ENCODE results near the gene DBNDD2. TPM values are rescaled to one million over a fixed set of nuclear protein-coding genes. Genes with fewer than 3 reads are reported as not detected.

Gene DBNDD2
- total RNA-seq, 1 donor from 2014 or later, result 37.7 TPM

GRCh38 chr20:45408646-45409213 is 641 bp downstream of the DBNDD2 start:
- Mint-ChIP-seq H3K4me3 (ENCODE audit: unreplicated experiment) (peak overlapping the region; percentile 32), H3K27me3 (ENCODE audit: unreplicated experiment) (no peaks in the 10 kb centered on the region), H3K36me3 (ENCODE audit: unreplicated experiment) (peaks cover 20% of the 10 kb centered on the region), H3K4me1 (ENCODE audit: unreplicated experiment) (peaks cover 14% of the 10 kb centered on the region), H3K27ac (ENCODE audit: unreplicated experiment) (no peak overlapping the region), H3K9me3 (ENCODE audit: unreplicated experiment) (no peaks in the 10 kb centered on the region)
- DNase-seq (ENCODE audit: extremely low spot score, unreplicated experiment), result peak; percentile 73
- TF ChIP-seq, protein P1, sequence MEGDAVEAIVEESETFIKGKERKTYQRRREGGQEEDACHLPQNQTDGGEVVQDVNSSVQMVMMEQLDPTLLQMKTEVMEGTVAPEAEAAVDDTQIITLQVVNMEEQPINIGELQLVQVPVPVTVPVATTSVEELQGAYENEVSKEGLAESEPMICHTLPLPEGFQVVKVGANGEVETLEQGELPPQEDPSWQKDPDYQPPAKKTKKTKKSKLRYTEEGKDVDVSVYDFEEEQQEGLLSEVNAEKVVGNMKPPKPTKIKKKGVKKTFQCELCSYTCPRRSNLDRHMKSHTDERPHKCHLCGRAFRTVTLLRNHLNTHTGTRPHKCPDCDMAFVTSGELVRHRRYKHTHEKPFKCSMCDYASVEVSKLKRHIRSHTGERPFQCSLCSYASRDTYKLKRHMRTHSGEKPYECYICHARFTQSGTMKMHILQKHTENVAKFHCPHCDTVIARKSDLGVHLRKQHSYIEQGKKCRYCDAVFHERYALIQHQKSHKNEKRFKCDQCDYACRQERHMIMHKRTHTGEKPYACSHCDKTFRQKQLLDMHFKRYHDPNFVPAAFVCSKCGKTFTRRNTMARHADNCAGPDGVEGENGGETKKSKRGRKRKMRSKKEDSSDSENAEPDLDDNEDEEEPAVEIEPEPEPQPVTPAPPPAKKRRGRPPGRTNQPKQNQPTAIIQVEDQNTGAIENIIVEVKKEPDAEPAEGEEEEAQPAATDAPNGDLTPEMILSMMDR (IDR thresholded peaks at IDR 0.05), result no peak

- TF ChIP-seq, protein P1 (IDR thresholded peaks at IDR 0.05), result no peak
- peaks cover 14% of the 10 kb centered on the region for H3K4me1 Mint-ChIP-seq (ENCODE audit: unreplicated experiment)
- no peaks in the 10 kb centered on the region for H3K9me3 Mint-ChIP-seq (ENCODE audit: unreplicated experiment)
- no peak overlapping the region for H3K4me3 Mint-ChIP-seq (ENCODE audit: unreplicated experiment)
- peak; percentile 68 for DNase-seq (ENCODE audit: extremely low spot score, unreplicated experiment)
- peaks cover 20% of the 10 kb centered on the region for H3K36me3 Mint-ChIP-seq (ENCODE audit: unreplicated experiment)
- no peak overlapping the region for H3K27ac Mint-ChIP-seq (ENCODE audit: unreplicated experiment)
- H3K27me3 Mint-ChIP-seq (ENCODE audit: unreplicated experiment), result peaks cover 2% of the 10 kb centered on the region
These were observed 1.6 kb downstream of the DBNDD2 start for GRCh38 chr20:45409521-45410272.

DNA sequence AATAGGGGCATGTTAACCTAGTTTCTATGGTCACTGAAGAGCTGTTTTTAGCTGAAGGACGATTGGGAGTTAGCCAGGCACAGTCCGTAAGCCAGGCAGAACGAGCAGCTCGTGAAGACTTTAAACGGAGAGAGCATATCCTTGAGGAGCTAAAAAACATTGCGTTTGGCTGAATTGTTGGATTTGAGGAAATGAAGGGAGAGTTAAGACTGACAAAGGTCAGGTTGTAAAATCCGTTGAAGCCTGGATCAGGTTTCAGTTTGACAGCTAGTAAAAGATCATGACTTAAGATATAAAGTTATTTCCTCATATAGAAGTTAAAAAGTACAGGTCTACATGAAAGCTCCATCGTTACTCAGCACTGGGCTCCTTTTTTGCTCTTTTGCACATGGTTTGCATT is 2.8 kb downstream of the DBNDD2 start:
- TF ChIP-seq, protein P1 (IDR thresholded peaks at IDR 0.05), result no peak
- Mint-ChIP-seq H3K4me1 (ENCODE audit: unreplicated experiment) (peaks cover 17% of the 10 kb centered on the region), H3K27ac (ENCODE audit: unreplicated experiment) (no peak overlapping the region), H3K4me3 (ENCODE audit: unreplicated experiment) (no peak overlapping the region), H3K36me3 (ENCODE audit: unreplicated experiment) (peaks cover 20% of the 10 kb centered on the region), H3K9me3 (ENCODE audit: unreplicated experiment) (no peaks in the 10 kb centered on the region), H3K27me3 (ENCODE audit: unreplicated experiment) (peaks cover 2% of the 10 kb centered on the region)
- no peak for DNase-seq (ENCODE audit: extremely low spot score, unreplicated experiment)

- Mint-ChIP-seq H3K4me3 (ENCODE audit: unreplicated experiment) (no peak overlapping the region), H3K9me3 (ENCODE audit: unreplicated experiment) (no peaks in the 10 kb centered on the region), H3K4me1 (ENCODE audit: unreplicated experiment) (peaks cover 26% of the 10 kb centered on the region), H3K27me3 (ENCODE audit: unreplicated experiment) (peaks cover 2% of the 10 kb centered on the region), H3K36me3 (ENCODE audit: unreplicated experiment) (peaks cover 20% of the 10 kb centered on the region), H3K27ac (ENCODE audit: unreplicated experiment) (no peak overlapping the region)
- DNase-seq (ENCODE audit: extremely low spot score, unreplicated experiment), result no peak
- TF ChIP-seq, protein P1 (IDR thresholded peaks at IDR 0.05), result no peak
These were observed 4.6 kb downstream of the DBNDD2 start for GRCh38 chr20:45412653-45413052.

GRCh38 chr20:45413479-45413878 is 5.4 kb downstream of the DBNDD2 start:
- Mint-ChIP-seq H3K9me3 (ENCODE audit: unreplicated experiment) (no peaks in the 10 kb centered on the region), H3K4me3 (ENCODE audit: unreplicated experiment) (no peak overlapping the region), H3K27ac (ENCODE audit: unreplicated experiment) (no peak overlapping the region), H3K36me3 (ENCODE audit: unreplicated experiment) (peaks cover 20% of the 10 kb centered on the region), H3K4me1 (ENCODE audit: unreplicated experiment) (peaks cover 24% of the 10 kb centered on the region), H3K27me3 (ENCODE audit: unreplicated experiment) (peaks cover 2% of the 10 kb centered on the region)
- no peak for DNase-seq (ENCODE audit: extremely low spot score, unreplicated experiment)
- TF ChIP-seq, protein P1 (IDR thresholded peaks at IDR 0.05), result no peak
